Measurements from ENCODE around the gene CEP152.

The CEP152 gene

DNA sequence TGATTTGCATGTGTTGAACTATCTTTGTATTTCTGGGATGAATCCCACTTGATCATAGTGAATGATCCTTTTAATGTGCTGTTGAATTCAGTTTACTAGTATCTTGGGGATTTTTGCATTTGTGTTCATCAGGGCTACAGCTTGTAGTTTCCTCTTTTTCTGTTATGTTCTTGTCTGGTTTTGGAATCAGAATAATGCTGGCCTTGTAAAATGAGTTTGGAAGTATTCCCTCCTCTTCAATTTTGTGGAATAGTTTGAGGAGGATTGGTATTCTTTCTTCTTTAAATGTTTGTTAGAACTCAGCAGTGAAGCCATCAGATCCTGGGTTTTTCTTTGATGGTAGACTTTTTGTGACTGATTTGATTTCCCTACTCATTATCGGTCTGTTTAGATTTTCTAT, 102.2 kb downstream of the CEP152 start:
- Histone ChIP-seq H3K4me1 (no peaks in the 10 kb centered on the region), H3K9me3 (no peaks in the 10 kb centered on the region), H3K27me3 (no peaks in the 10 kb centered on the region), H3K4me3 (ENCODE audit: low read depth, low read length) (no peak overlapping the region), H3K36me3 (no peaks in the 10 kb centered on the region)
- TF ChIP-seq, protein P1, sequence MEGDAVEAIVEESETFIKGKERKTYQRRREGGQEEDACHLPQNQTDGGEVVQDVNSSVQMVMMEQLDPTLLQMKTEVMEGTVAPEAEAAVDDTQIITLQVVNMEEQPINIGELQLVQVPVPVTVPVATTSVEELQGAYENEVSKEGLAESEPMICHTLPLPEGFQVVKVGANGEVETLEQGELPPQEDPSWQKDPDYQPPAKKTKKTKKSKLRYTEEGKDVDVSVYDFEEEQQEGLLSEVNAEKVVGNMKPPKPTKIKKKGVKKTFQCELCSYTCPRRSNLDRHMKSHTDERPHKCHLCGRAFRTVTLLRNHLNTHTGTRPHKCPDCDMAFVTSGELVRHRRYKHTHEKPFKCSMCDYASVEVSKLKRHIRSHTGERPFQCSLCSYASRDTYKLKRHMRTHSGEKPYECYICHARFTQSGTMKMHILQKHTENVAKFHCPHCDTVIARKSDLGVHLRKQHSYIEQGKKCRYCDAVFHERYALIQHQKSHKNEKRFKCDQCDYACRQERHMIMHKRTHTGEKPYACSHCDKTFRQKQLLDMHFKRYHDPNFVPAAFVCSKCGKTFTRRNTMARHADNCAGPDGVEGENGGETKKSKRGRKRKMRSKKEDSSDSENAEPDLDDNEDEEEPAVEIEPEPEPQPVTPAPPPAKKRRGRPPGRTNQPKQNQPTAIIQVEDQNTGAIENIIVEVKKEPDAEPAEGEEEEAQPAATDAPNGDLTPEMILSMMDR (IDR thresholded peaks at IDR 0.05; ENCODE audit: low read depth, low read length): no peak
- no peak for DNase-seq

DNA sequence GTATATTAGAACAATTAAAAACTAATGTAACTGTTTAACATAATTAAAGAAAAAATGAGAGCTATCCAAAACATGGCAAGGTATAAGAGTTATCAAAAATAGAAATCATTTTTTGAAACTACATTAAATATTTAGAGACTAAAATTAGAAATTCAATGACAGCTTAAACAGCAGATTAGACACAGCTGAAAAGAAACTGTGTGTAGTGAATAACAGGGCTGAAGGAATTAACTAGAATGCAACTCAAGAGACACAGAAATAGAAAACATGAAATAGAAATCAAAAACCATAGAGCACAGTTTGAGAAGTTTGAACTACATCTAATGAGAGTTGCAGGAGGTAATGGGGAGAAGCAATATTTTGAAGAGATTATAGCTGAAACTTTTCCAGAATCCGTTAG, 105.5 kb downstream of the CEP152 start:
- H3K9me3 ChIP-seq: no peaks in the 10 kb centered on the region
- DNase-seq: no peak
- H3K4me1 ChIP-seq: no peaks in the 10 kb centered on the region
- H3K4me3 ChIP-seq (ENCODE audit: low read depth, low read length): no peak overlapping the region
- no peaks in the 10 kb centered on the region for H3K27me3 ChIP-seq
- TF ChIP-seq, protein P1 (IDR thresholded peaks at IDR 0.05; ENCODE audit: low read depth, low read length): no peak
- no peaks in the 10 kb centered on the region for H3K36me3 ChIP-seq

DNA sequence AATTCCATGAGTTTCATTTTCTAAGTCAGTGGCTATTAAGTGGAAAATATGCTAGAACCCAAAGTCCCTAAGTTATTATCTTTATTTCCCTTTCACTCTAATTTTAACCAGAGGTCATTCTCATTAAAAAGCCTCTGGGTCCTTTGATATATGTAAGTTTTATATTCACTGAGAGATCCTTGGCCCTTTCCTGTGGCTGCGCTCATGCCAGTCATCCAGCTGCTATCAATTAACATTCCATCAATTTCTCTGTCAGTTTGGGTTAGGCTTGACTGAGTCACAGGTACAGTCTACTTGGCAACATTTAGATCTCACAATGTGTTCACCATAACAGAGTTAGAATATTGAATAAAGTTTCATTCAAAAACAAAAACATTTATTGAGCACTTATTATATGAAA, 107.3 kb downstream of the CEP152 start:
- no peaks in the 10 kb centered on the region for H3K36me3 ChIP-seq
- no peaks in the 10 kb centered on the region for H3K9me3 ChIP-seq
- TF ChIP-seq, protein P1 (IDR thresholded peaks at IDR 0.05; ENCODE audit: low read depth, low read length): no peak
- no peak for DNase-seq
- no peaks in the 10 kb centered on the region for H3K4me1 ChIP-seq
- no peaks in the 10 kb centered on the region for H3K27me3 ChIP-seq
- no peak overlapping the region for H3K4me3 ChIP-seq (ENCODE audit: low read depth, low read length)

DNA sequence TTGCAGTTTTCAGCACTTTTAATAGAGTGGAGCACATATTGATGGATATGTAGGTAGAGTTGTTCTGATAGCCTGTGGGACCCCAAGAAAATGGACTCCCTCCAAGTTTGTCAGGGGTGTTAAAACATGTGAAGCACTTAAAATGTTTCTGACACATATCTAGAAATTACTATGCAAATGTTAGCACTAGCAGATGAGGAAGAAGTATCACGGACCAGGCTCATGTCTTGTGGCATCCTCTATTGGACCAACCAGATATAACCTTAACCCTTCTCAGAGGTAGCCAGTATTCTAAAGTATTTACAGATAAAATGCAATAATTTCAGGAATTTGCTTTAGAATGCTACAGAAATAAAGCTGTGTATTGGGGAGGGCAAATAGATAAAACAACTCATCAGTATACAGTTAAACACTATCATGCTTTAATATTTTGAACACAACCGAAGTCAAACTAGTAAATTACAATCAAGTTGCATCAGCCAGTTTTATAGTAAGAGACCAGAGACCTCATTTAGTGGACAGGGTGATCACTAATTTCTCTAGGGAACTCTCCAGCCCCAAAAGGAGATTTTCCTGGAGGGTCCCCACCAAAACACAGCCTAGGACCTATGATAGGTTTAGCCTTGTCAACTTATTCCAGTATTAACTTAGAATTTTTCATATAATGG, 108.2 kb downstream of the CEP152 start:
- DNase-seq: no peak
- H3K4me3 ChIP-seq (ENCODE audit: low read depth, low read length): no peak overlapping the region
- TF ChIP-seq, protein P1 (IDR thresholded peaks at IDR 0.05; ENCODE audit: low read depth, low read length): no peak

DNA sequence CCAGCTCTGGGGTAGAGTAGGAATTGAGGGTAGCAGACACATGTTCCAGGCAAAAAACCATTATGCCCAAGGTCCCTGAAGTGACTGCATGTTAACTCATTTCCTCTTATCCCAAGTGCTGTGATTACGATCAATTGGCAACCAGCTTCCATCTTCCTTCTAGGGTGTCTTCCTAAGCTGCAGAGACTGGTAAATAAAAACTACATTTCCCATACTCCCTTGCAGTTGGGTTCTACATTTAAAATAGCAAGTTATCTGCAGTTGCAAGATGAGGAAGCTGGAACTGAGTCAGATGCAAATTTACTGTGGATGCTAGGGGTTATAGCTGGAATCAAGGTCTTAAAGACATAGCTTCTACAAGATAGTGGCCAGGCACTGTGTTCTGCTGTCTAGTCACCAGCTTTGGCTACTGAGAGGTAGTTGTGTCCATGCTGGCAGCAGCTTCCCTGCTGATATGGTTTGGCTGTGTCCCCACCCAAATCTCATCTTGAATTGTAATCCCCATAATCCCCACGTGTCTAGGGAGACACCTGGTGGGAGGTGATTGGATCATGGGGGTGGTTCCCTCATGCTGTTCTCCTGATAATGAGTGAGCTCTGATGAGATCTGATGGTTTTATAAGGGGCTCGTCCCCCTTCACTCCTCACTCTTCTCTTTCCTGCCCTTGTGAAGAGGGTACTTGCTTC, 114.1 kb downstream of the CEP152 start:
- Histone ChIP-seq H3K36me3 (no peaks in the 10 kb centered on the region), H3K27me3 (no peaks in the 10 kb centered on the region), H3K4me3 (ENCODE audit: low read depth, low read length) (no peak overlapping the region), H3K9me3 (no peaks in the 10 kb centered on the region), H3K4me1 (peaks cover 7% of the 10 kb centered on the region)
- TF ChIP-seq, protein P1 (IDR thresholded peaks at IDR 0.05; ENCODE audit: low read depth, low read length): no peak
- DNase-seq: no peak

More for the DNA sequence above, 108.2 kb downstream of the CEP152 start:
- Histone ChIP-seq H3K9me3 (no peaks in the 10 kb centered on the region), H3K27me3 (no peaks in the 10 kb centered on the region), H3K4me1 (no peaks in the 10 kb centered on the region), H3K36me3 (no peaks in the 10 kb centered on the region)

All from BE2C (cell line).